ENCODE measurements around the gene CRIP3.

The CRIP3 gene

GRCh38 chr6:43286980-43287716 is 21.5 kb downstream of the CRIP3 start:
- no peak for DNase-seq

- no peak for DNase-seq
Observed at GRCh38 chr6:43286456-43286979, 22.1 kb downstream of the CRIP3 start.

- no peak for DNase-seq
Observed at GRCh38 chr6:43285832-43286231, 22.8 kb downstream of the CRIP3 start.

- no peak for DNase-seq
Observed at GRCh38 chr6:43284991-43285781, 23.4 kb downstream of the CRIP3 start.

- DNase-seq: no peak
Observed at GRCh38 chr6:43283905-43284304, 24.7 kb downstream of the CRIP3 start.

GRCh38 chr6:43283514-43283901 is 25.1 kb downstream of the CRIP3 start:
- no peak for DNase-seq

- no peak for DNase-seq
Observed at GRCh38 chr6:43282636-43283513, 25.8 kb downstream of the CRIP3 start.

- no peak for DNase-seq
Observed at GRCh38 chr6:43282060-43282459, 26.6 kb downstream of the CRIP3 start.

GRCh38 chr6:43280234-43280633 is 28.4 kb downstream of the CRIP3 start:
- DNase-seq: no peak

GRCh38 chr6:43278524-43279078 is 30.0 kb downstream of the CRIP3 start:
- DNase-seq: no peak

- DNase-seq: no peak
Observed at GRCh38 chr6:43277643-43278523, 30.7 kb downstream of the CRIP3 start.

- no peak for DNase-seq
Observed at GRCh38 chr6:43277306-43277642, 31.4 kb downstream of the CRIP3 start.

- no peak for DNase-seq
Observed at GRCh38 chr6:43276577-43277305, 31.9 kb downstream of the CRIP3 start.

- DNase-seq: peak; percentile 20
Observed at GRCh38 chr6:43275801-43276576, 32.6 kb downstream of the CRIP3 start.

- DNase-seq: peak; percentile 17
Observed at GRCh38 chr6:43274916-43275597, 33.6 kb downstream of the CRIP3 start.

- no peak for DNase-seq
Observed at GRCh38 chr6:43274127-43274915, 34.3 kb downstream of the CRIP3 start.

- no peak for DNase-seq
Observed at GRCh38 chr6:43273707-43274106, 34.9 kb downstream of the CRIP3 start.

GRCh38 chr6:43271944-43272343 is 36.7 kb downstream of the CRIP3 start:
- DNase-seq: no peak
